Neural progenitor cell (in vitro differentiated cells): Measurements from ENCODE around the gene GNPTAB. TPM values are rescaled to one million over a fixed set of nuclear protein-coding genes. Genes with fewer than 3 reads are reported as not detected.
"Not testable (repeated sequence)": the region's sequence is repeated elsewhere in the genome, so short reads cannot be mapped to it uniquely, and the experiment has no call there.

Experiments used
- DNase-seq: peaks from one replicate; pipeline ENCODE4 v3.0.0-alpha.2; 2016; ENCODE audit warnings: low spot score
- H2AFZ ChIP-seq: fragments of 200-600 bp; sonication (generic); replicated peaks from 2 replicates; pipeline ENCODE4 v1.6.1; 2016; ENCODE audit warnings: antibody characterized with exemption
- H3F3A ChIP-seq: fragments of 200-600 bp; sonication (generic); 2 replicates; pipeline ENCODE4 v1.6.1; 2016; ENCODE audit warnings: antibody characterized with exemption, low read depth
- H3K27ac ChIP-seq: fragments of 200-600 bp; sonication (generic); 2 replicates; pipeline ENCODE4 v1.5.1; 2016; ENCODE audit warnings: mild to moderate bottlenecking
- H3K27me3 ChIP-seq: fragments of 200-600 bp; sonication (generic); 2 replicates; pipeline ENCODE4 v1.6.1; 2016; ENCODE audit warnings: mild to moderate bottlenecking, moderate library complexity
- H3K36me3 ChIP-seq: fragments of 200-600 bp; sonication (generic); 2 replicates; pipeline ENCODE4 v1.5.1; 2016
- H3K4me1 ChIP-seq: fragments of 200-600 bp; sonication (generic); 2 replicates; pipeline ENCODE4 v1.6.1; 2016; ENCODE audit warnings: mixed run types
- H3K4me2 ChIP-seq: fragments of 200-600 bp; sonication (generic); 2 replicates; pipeline ENCODE4 v1.6.1; 2016
- H3K4me3 ChIP-seq: fragments of 200-600 bp; sonication (generic); 2 replicates; pipeline ENCODE4 v1.5.1; 2016
- H3K79me2 ChIP-seq: fragments of 200-600 bp; sonication (generic); 2 replicates; pipeline ENCODE4 v1.6.1; 2016; ENCODE audit warnings: low read depth
- H3K9ac ChIP-seq: fragments of 200-600 bp; sonication (generic); 2 replicates; pipeline ENCODE4 v1.6.1; 2016
- H3K9me3 ChIP-seq: fragments of 200-600 bp; sonication (generic); 2 replicates; pipeline ENCODE4 v1.5.1; 2016; ENCODE audit warnings: low read depth
- H4K20me1 ChIP-seq: fragments of 200-600 bp; sonication (generic); 2 replicates; pipeline ENCODE4 v1.6.1; 2016; ENCODE audit warnings: low read depth
- H3K27ac Mint-ChIP-seq: 3 replicates; pipeline ENCODE4 v1.8.0; 2021; ENCODE audit warnings: mixed read lengths
- H3K27me3 Mint-ChIP-seq: 2 replicates; pipeline ENCODE4 v1.8.0; 2022; ENCODE audit warnings: low read depth, mild to moderate bottlenecking, inconsistent platforms, moderate library complexity, mixed read lengths; ENCODE audit not compliant: insufficient read depth
- H3K36me3 Mint-ChIP-seq: 3 replicates; pipeline ENCODE4 v1.8.0; 2021; ENCODE audit warnings: mixed read lengths
- H3K4me1 Mint-ChIP-seq: 3 replicates; pipeline ENCODE4 v1.8.0; 2021; ENCODE audit warnings: mixed read lengths
- H3K4me3 Mint-ChIP-seq: 3 replicates; pipeline ENCODE4 v1.8.0; 2021; ENCODE audit warnings: mild to moderate bottlenecking, moderate library complexity, mixed read lengths
- H3K9me3 Mint-ChIP-seq: 3 replicates; pipeline ENCODE4 v1.8.0; 2020; ENCODE audit warnings: mixed read lengths
- CTCF ChIP-seq: fragments of 200-600 bp; sonication (generic); IDR thresholded peaks from 2 replicates; pipeline ENCODE4 v1.5.1; 2017; ENCODE audit warnings: antibody characterized with exemption, mild to moderate bottlenecking
- EZH2 ChIP-seq: fragments of 200-600 bp; sonication (generic); IDR thresholded peaks from 2 replicates; pipeline ENCODE4 v1.6.1; 2017; ENCODE audit warnings: antibody characterized with exemption, mild to moderate bottlenecking, moderate library complexity
- EZH2phosphoT487 ChIP-seq: fragments of 200-600 bp; sonication (generic); IDR thresholded peaks from 2 replicates; pipeline ENCODE4 v1.6.1; 2017; ENCODE audit warnings: antibody characterized with exemption
- total RNA-seq: library from RNA; depleted of rRNA; stranded (reverse); fragments of >200 nt; gene quantifications from 2 replicates; pipeline ENCODE4 v1.2.3, GENCODE V29; 2015; ENCODE audit warnings: low replicate concordance

Gene GNPTAB
- total RNA-seq, 1 donor from 2014 or later = 24.0 TPM

GRCh38 chr12:101857043-101857558, 26.3 kb upstream of the GNPTAB start:
- TF ChIP-seq CTCF (no peak), EZH2 (no peak), EZH2phosphoT487 (no peak)
- Histone ChIP-seq H3K4me2 (no peak overlapping the region), H3K4me1 (no peaks in the 10 kb centered on the region), H3K9ac (no peak overlapping the region), H3K4me3 (no peak overlapping the region), H4K20me1 (no peaks in the 10 kb centered on the region), H3K27me3 (no peaks in the 10 kb centered on the region), H3K79me2 (no peaks in the 10 kb centered on the region), H3K36me3 (no peaks in the 10 kb centered on the region), H3K9me3 (no peaks in the 10 kb centered on the region), H3K27ac (no peak overlapping the region), H2AFZ (no peak overlapping the region), H3F3A (no peaks in the 10 kb centered on the region)
- Mint-ChIP-seq H3K4me1 (no peaks in the 10 kb centered on the region), H3K27ac (no peak overlapping the region), H3K36me3 (no peaks in the 10 kb centered on the region), H3K4me3 (no peak overlapping the region), H3K9me3 (no peaks in the 10 kb centered on the region), H3K27me3 (peaks cover 4% of the 10 kb centered on the region)
- no peak for DNase-seq

- not testable (repeated sequence) for H3K27ac Mint-ChIP-seq, H3K4me3 ChIP-seq, H3K79me2 ChIP-seq, H3K4me1 ChIP-seq, H3K27me3 ChIP-seq, H4K20me1 ChIP-seq, H3K36me3 Mint-ChIP-seq, H3K4me2 ChIP-seq, H3K27ac ChIP-seq, H2AFZ ChIP-seq, H3K4me3 Mint-ChIP-seq, DNase-seq, H3K4me1 Mint-ChIP-seq, H3F3A ChIP-seq, H3K9me3 ChIP-seq, H3K36me3 ChIP-seq, H3K27me3 Mint-ChIP-seq, H3K9ac ChIP-seq, H3K9me3 Mint-ChIP-seq
Measured at GRCh38 chr12:101856614-101857013, 25.9 kb upstream of the GNPTAB start.

- H3K4me2 ChIP-seq = no peak overlapping the region
- H3K27me3 ChIP-seq = no peaks in the 10 kb centered on the region
- no peaks in the 10 kb centered on the region for H3K4me1 ChIP-seq
- Mint-ChIP-seq H3K4me3 (no peak overlapping the region), H3K27me3 (peaks cover 4% of the 10 kb centered on the region), H3K27ac (no peak overlapping the region), H3K9me3 (no peaks in the 10 kb centered on the region), H3K4me1 (no peaks in the 10 kb centered on the region), H3K36me3 (no peaks in the 10 kb centered on the region)
- no peak overlapping the region for H3K27ac ChIP-seq
- H4K20me1 ChIP-seq = no peaks in the 10 kb centered on the region
- TF ChIP-seq CTCF (no peak), EZH2 (no peak), EZH2phosphoT487 (no peak)
- no peak overlapping the region for H3K9ac ChIP-seq
- no peak overlapping the region for H2AFZ ChIP-seq
- H3K4me3 ChIP-seq = no peak overlapping the region
- no peaks in the 10 kb centered on the region for H3K79me2 ChIP-seq
- no peaks in the 10 kb centered on the region for H3K36me3 ChIP-seq
- H3F3A ChIP-seq = no peaks in the 10 kb centered on the region
- H3K9me3 ChIP-seq = no peaks in the 10 kb centered on the region
- no peak for DNase-seq
Measured at GRCh38 chr12:101855976-101856375, 25.2 kb upstream of the GNPTAB start.

- Mint-ChIP-seq H3K27ac (no peak overlapping the region), H3K9me3 (no peaks in the 10 kb centered on the region), H3K4me3 (no peak overlapping the region), H3K4me1 (no peaks in the 10 kb centered on the region), H3K27me3 (peaks cover 4% of the 10 kb centered on the region), H3K36me3 (no peaks in the 10 kb centered on the region)
- Histone ChIP-seq H3K4me1 (no peaks in the 10 kb centered on the region), H3F3A (no peaks in the 10 kb centered on the region), H3K9ac (no peak overlapping the region), H3K36me3 (no peaks in the 10 kb centered on the region), H3K27ac (no peak overlapping the region), H4K20me1 (no peaks in the 10 kb centered on the region), H2AFZ (peak overlapping the region; percentile 63), H3K4me2 (no peak overlapping the region), H3K4me3 (no peak overlapping the region), H3K9me3 (no peaks in the 10 kb centered on the region), H3K27me3 (no peaks in the 10 kb centered on the region), H3K79me2 (no peaks in the 10 kb centered on the region)
- DNase-seq = no peak
- TF ChIP-seq EZH2 (no peak), CTCF (no peak), EZH2phosphoT487 (no peak)
Measured at GRCh38 chr12:101855364-101855884, 24.7 kb upstream of the GNPTAB start.
